Type B pancreatic cell (in vitro differentiated cells): Measurements from ENCODE around the gene FTCD. TPM values are rescaled to one million over a fixed set of nuclear protein-coding genes. Genes with fewer than 3 reads are reported as not detected.

ENCODE experiments used
- DNase-seq: peaks from one replicate; pipeline ENCODE4 v3.0.0; 2021; ENCODE audit warnings: mixed read lengths; ENCODE audit not compliant: unreplicated experiment; ENCODE audit errors: extremely low spot score
- H3K27ac Mint-ChIP-seq: 2 replicates; pipeline ENCODE4 v1.8.0; 2021; ENCODE audit warnings: mild to moderate bottlenecking, mixed read lengths
- H3K27me3 Mint-ChIP-seq: 2 replicates; pipeline ENCODE4 v1.8.0; 2021; ENCODE audit warnings: mixed read lengths
- H3K36me3 Mint-ChIP-seq: 2 replicates; pipeline ENCODE4 v1.8.0; 2021; ENCODE audit warnings: mixed read lengths
- H3K4me1 Mint-ChIP-seq: one replicate; pipeline ENCODE4 v1.8.0; 2021; ENCODE audit warnings: mixed read lengths; ENCODE audit not compliant: unreplicated experiment
- H3K4me3 Mint-ChIP-seq: 2 replicates; pipeline ENCODE4 v1.8.0; 2021; ENCODE audit warnings: mild to moderate bottlenecking, mixed read lengths
- H3K9me3 Mint-ChIP-seq: 2 replicates; pipeline ENCODE4 v1.8.0; 2021; ENCODE audit warnings: mixed read lengths
- CTCF ChIP-seq: fragments of 200-600 bp; sonication (generic); conservative IDR thresholded peaks from 2 replicates; pipeline ENCODE4 v1.5.0; 2021; ENCODE audit warnings: antibody characterized with exemption, mild to moderate bottlenecking
- total RNA-seq: library from RNA; stranded (reverse); gene quantifications from 2 replicates; pipeline ENCODE4 v1.2.1, GENCODE V29; 2021; ENCODE audit warnings: low replicate concordance

Gene FTCD
- total RNA-seq, 1 donor from 2014 or later, result 26.9 TPM

GRCh38 chr21:46199436-46200373 lies 44.3 kb upstream of the FTCD start:
- Mint-ChIP-seq H3K4me3 (no peak overlapping the region), H3K4me1 (no peaks in the 10 kb centered on the region), H3K36me3 (peaks cover 23% of the 10 kb centered on the region), H3K27me3 (no peaks in the 10 kb centered on the region), H3K9me3 (no peaks in the 10 kb centered on the region), H3K27ac (no peak overlapping the region)
- no peak for TF ChIP-seq CTCF
- no peak for DNase-seq

- TF ChIP-seq CTCF, result no peak
- Mint-ChIP-seq H3K9me3 (no peaks in the 10 kb centered on the region), H3K4me3 (no peak overlapping the region), H3K4me1 (no peaks in the 10 kb centered on the region), H3K36me3 (peaks cover 28% of the 10 kb centered on the region), H3K27me3 (no peaks in the 10 kb centered on the region), H3K27ac (no peak overlapping the region)
- peak; percentile 52 for DNase-seq
Measured at GRCh38 chr21:46196733-46197132, 41.4 kb upstream of the FTCD start.

GRCh38 chr21:46195595-46196195 lies 40.3 kb upstream of the FTCD start:
- Mint-ChIP-seq H3K27ac (no peak overlapping the region), H3K27me3 (no peaks in the 10 kb centered on the region), H3K4me1 (no peaks in the 10 kb centered on the region), H3K9me3 (no peaks in the 10 kb centered on the region), H3K36me3 (peaks cover 28% of the 10 kb centered on the region), H3K4me3 (no peak overlapping the region)
- peak; percentile 49 for DNase-seq
- no peak for TF ChIP-seq CTCF

- DNase-seq, result peak; percentile 69
- no peaks in the 10 kb centered on the region for H3K4me1 Mint-ChIP-seq
- no peaks in the 10 kb centered on the region for H3K27me3 Mint-ChIP-seq
- no peaks in the 10 kb centered on the region for H3K9me3 Mint-ChIP-seq
- H3K27ac Mint-ChIP-seq, result no peak overlapping the region
- no peak for TF ChIP-seq CTCF
- H3K36me3 Mint-ChIP-seq, result peaks cover 20% of the 10 kb centered on the region
- H3K4me3 Mint-ChIP-seq, result no peak overlapping the region
Measured at GRCh38 chr21:46194374-46195334, 39.3 kb upstream of the FTCD start.

- peaks cover 6% of the 10 kb centered on the region for H3K4me1 Mint-ChIP-seq
- no peak for TF ChIP-seq CTCF
- H3K9me3 Mint-ChIP-seq, result no peaks in the 10 kb centered on the region
- H3K4me3 Mint-ChIP-seq, result no peak overlapping the region
- no peak overlapping the region for H3K27ac Mint-ChIP-seq
- H3K36me3 Mint-ChIP-seq, result peaks cover 13% of the 10 kb centered on the region
- peak; percentile 50 for DNase-seq
- no peaks in the 10 kb centered on the region for H3K27me3 Mint-ChIP-seq
Measured at GRCh38 chr21:46193829-46194373, 38.5 kb upstream of the FTCD start.
